Neural cell (in vitro differentiated cells): Measurements from ENCODE around the gene TCEA3. TPM values are rescaled to one million over a fixed set of nuclear protein-coding genes. Genes with fewer than 3 reads are reported as not detected.

Experiments used
- H2AFZ ChIP-seq: fragments of 200-600, 300-800 bp; sonication (generic), shearing (Covaris generic); 2 replicates; pipeline ENCODE4 v1.6.0; 2014; ENCODE audit warnings: low read depth, mild to moderate bottlenecking, antibody characterized with exemption, low read length, moderate library complexity
- H3F3A ChIP-seq: fragments of 200-600 bp; shearing (Covaris generic); 2 replicates; pipeline ENCODE4 v1.6.1; 2016; ENCODE audit warnings: mild to moderate bottlenecking, moderate library complexity, mixed read lengths, antibody characterized with exemption, low read length; ENCODE audit not compliant: insufficient read depth, poor library complexity, severe bottlenecking
- H3K27ac ChIP-seq: fragments of 200-600, 300-800 bp; sonication (generic), shearing (Covaris generic); 2 replicates; pipeline ENCODE4 v1.5.1; 2014; ENCODE audit warnings: mild to moderate bottlenecking, low read length, moderate library complexity
- H3K27me3 ChIP-seq: fragments of 300-800, 200-600 bp; sonication (generic), shearing (Covaris generic); 2 replicates; pipeline ENCODE4 v1.6.0; 2014; ENCODE audit warnings: mild to moderate bottlenecking, low read depth, low read length, moderate library complexity; ENCODE audit not compliant: insufficient read depth
- H3K36me3 ChIP-seq: fragments of 300-800, 200-600 bp; sonication (generic), shearing (Covaris generic); 2 replicates; pipeline ENCODE4 v1.5.1; 2014; ENCODE audit warnings: mild to moderate bottlenecking, antibody characterized with exemption, low read length, moderate library complexity; ENCODE audit not compliant: insufficient read depth
- H3K4me2 ChIP-seq: fragments of 300-800, 200-600 bp; sonication (generic), shearing (Covaris generic); 2 replicates; pipeline ENCODE4 v1.6.0; 2014; ENCODE audit warnings: mild to moderate bottlenecking, low read length
- H3K4me3 ChIP-seq: fragments of 300-800, 200-600 bp; sonication (generic), shearing (Covaris generic); 2 replicates; pipeline ENCODE4 v1.5.1; 2014; ENCODE audit warnings: mild to moderate bottlenecking, low read length, moderate library complexity
- H3K79me2 ChIP-seq: fragments of 200-600 bp; shearing (Covaris generic); replicated peaks from 2 replicates; pipeline ENCODE4 v1.6.0; 2014; ENCODE audit warnings: mild to moderate bottlenecking, low read length, moderate library complexity; ENCODE audit not compliant: insufficient read depth
- H3K9ac ChIP-seq: fragments of 300-800, 200-600 bp; sonication (generic), shearing (Covaris generic); 2 replicates; pipeline ENCODE4 v1.6.1; 2016; ENCODE audit warnings: mild to moderate bottlenecking, low read length, mixed read lengths
- H3K9me2 ChIP-seq: fragments of 200-600 bp; shearing (Covaris generic); 2 replicates; pipeline ENCODE4 v1.6.1; 2016; ENCODE audit warnings: mild to moderate bottlenecking, low read length, mixed read lengths; ENCODE audit not compliant: insufficient read depth
- H3K9me3 ChIP-seq: fragments of 200-600, 300-800 bp; sonication (generic), shearing (Covaris generic); 2 replicates; pipeline ENCODE4 v1.6.1; 2016; ENCODE audit warnings: mild to moderate bottlenecking, mixed run types, low read length, moderate library complexity, mixed read lengths
- H4K20me1 ChIP-seq: fragments of 200-600 bp; shearing (Covaris generic); 2 replicates; pipeline ENCODE4 v1.6.1; 2016; ENCODE audit warnings: mild to moderate bottlenecking, mixed run types; ENCODE audit not compliant: insufficient read depth
- CTCF ChIP-seq: fragments of 450-650 bp; IDR thresholded peaks from 2 replicates; pipeline ENCODE4 v1.5.1; 2014; ENCODE audit warnings: antibody characterized with exemption, mild to moderate bottlenecking, moderate library complexity; ENCODE audit not compliant: poor library complexity, severe bottlenecking
- EP300 ChIP-seq: fragments of 450-650 bp; conservative IDR thresholded peaks from 2 replicates; pipeline ENCODE4 v1.6.1; 2014; ENCODE audit warnings: antibody characterized with exemption, mild to moderate bottlenecking, moderate library complexity; ENCODE audit not compliant: poor library complexity, severe bottlenecking
- EZH2 ChIP-seq: fragments of 200-600, 300-800 bp; shearing (Covaris generic), sonication (generic); IDR thresholded peaks from 2 replicates; pipeline ENCODE4 v1.6.1; 2014; ENCODE audit warnings: antibody characterized with exemption, low read length, borderline replicate concordance, mild to moderate bottlenecking; ENCODE audit not compliant: insufficient read depth, poor library complexity, severe bottlenecking
- MXI1 ChIP-seq: fragments of 450-650 bp; conservative IDR thresholded peaks from 2 replicates; pipeline ENCODE4 v1.6.1; 2014; ENCODE audit warnings: antibody characterized with exemption, mild to moderate bottlenecking; ENCODE audit not compliant: poor library complexity, severe bottlenecking
- POLR2AphosphoS5 ChIP-seq: IDR thresholded peaks from 2 replicates; pipeline ENCODE4 v1.6.1; 2012
- RAD21 ChIP-seq: fragments of 450-650 bp; conservative IDR thresholded peaks from 2 replicates; pipeline ENCODE4 v1.6.1; 2014; ENCODE audit warnings: antibody characterized with exemption, mild to moderate bottlenecking, moderate library complexity
- REST ChIP-seq: IDR thresholded peaks from 2 replicates; pipeline ENCODE4 v1.6.1; 2012; ENCODE audit warnings: borderline replicate concordance
- SMC3 ChIP-seq: fragments of 450-650 bp; conservative IDR thresholded peaks from 2 replicates; pipeline ENCODE4 v1.6.1; 2014; ENCODE audit warnings: antibody characterized with exemption, mild to moderate bottlenecking, moderate library complexity; ENCODE audit not compliant: poor library complexity
- TAF1 ChIP-seq: IDR thresholded peaks from 2 replicates; pipeline ENCODE4 v1.6.1; 2012; ENCODE audit warnings: low read depth
- polyA plus RNA-seq: library from polyadenylated mRNA; depleted of rRNA; stranded (reverse); fragments of >200 nt; gene quantifications from 2 replicates; pipeline ENCODE4 v1.2.3, GENCODE V29; 2014

The TCEA3 gene
- polyA plus RNA-seq, 1 donor from 2014 or later, result not detected

- no peaks in the 10 kb centered on the region for H3K36me3 ChIP-seq
- no peaks in the 10 kb centered on the region for H3K9me2 ChIP-seq
- H3K9me3 ChIP-seq, result no peaks in the 10 kb centered on the region
- no peaks in the 10 kb centered on the region for H4K20me1 ChIP-seq
- H3K9ac ChIP-seq, result no peak overlapping the region
- H3K4me3 ChIP-seq, result no peak overlapping the region
- H3K27ac ChIP-seq, result no peak overlapping the region
- no peaks in the 10 kb centered on the region for H3K79me2 ChIP-seq
- H3K27me3 ChIP-seq, result peaks cover 30% of the 10 kb centered on the region
- TF ChIP-seq SMC3 (no peak), EP300 (no peak), POLR2AphosphoS5 (no peak), MXI1 (no peak), EZH2 (no peak), CTCF (no peak), RAD21 (no peak), TAF1 (no peak), REST (no peak)
- no peaks in the 10 kb centered on the region for H3F3A ChIP-seq
- H2AFZ ChIP-seq, result no peak overlapping the region
- no peak overlapping the region for H3K4me2 ChIP-seq
These were observed 894 bp downstream of the TCEA3 start for GRCh38 chr1:23423415-23424292.

- Histone ChIP-seq H2AFZ (no peak overlapping the region), H3K27me3 (peaks cover 30% of the 10 kb centered on the region), H3K9me3 (no peaks in the 10 kb centered on the region), H3F3A (no peaks in the 10 kb centered on the region), H3K4me3 (no peak overlapping the region), H3K36me3 (no peaks in the 10 kb centered on the region), H3K9me2 (no peaks in the 10 kb centered on the region), H3K4me2 (no peak overlapping the region), H4K20me1 (no peaks in the 10 kb centered on the region), H3K79me2 (no peaks in the 10 kb centered on the region), H3K9ac (no peak overlapping the region), H3K27ac (no peak overlapping the region)
- TF ChIP-seq CTCF (no peak), RAD21 (no peak), POLR2AphosphoS5 (no peak), REST (no peak), SMC3 (no peak), MXI1 (no peak), TAF1 (no peak), EP300 (no peak), EZH2 (no peak)
These were observed 1.6 kb downstream of the TCEA3 start for GRCh38 chr1:23422941-23423340.
